ENCODE results near the gene ANKRD63. TPM values are rescaled to one million over a fixed set of nuclear protein-coding genes. Genes with fewer than 3 reads are reported as not detected.

Gene ANKRD63
- total and polyA plus RNA-seq, 7 donors: 1.6 TPM; not detected in 6

- WGBS, 2 donors: 92 to 95% methylated on average over 19 of the region's 19 CpGs
- no peaks in the 10 kb centered on the region for H3K9me3 ChIP-seq
- intact Hi-C loops (cut with DNase I): no loop called here
- no peaks in the 10 kb centered on the region for H3K36me3 ChIP-seq
- H3K4me1 ChIP-seq: peaks cover 0 to 5% (median 1%) of the 10 kb centered on the region in 4 donors
- H3K27me3 ChIP-seq: no peaks in the 10 kb centered on the region
- no peak overlapping the region for H3K4me3 ChIP-seq
- no peak overlapping the region for H3K27ac ChIP-seq
- TF ChIP-seq POLR2AphosphoS5 (IDR thresholded peaks at IDR 0.05): no peak
- TF ChIP-seq, protein P1, sequence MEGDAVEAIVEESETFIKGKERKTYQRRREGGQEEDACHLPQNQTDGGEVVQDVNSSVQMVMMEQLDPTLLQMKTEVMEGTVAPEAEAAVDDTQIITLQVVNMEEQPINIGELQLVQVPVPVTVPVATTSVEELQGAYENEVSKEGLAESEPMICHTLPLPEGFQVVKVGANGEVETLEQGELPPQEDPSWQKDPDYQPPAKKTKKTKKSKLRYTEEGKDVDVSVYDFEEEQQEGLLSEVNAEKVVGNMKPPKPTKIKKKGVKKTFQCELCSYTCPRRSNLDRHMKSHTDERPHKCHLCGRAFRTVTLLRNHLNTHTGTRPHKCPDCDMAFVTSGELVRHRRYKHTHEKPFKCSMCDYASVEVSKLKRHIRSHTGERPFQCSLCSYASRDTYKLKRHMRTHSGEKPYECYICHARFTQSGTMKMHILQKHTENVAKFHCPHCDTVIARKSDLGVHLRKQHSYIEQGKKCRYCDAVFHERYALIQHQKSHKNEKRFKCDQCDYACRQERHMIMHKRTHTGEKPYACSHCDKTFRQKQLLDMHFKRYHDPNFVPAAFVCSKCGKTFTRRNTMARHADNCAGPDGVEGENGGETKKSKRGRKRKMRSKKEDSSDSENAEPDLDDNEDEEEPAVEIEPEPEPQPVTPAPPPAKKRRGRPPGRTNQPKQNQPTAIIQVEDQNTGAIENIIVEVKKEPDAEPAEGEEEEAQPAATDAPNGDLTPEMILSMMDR (IDR thresholded peaks at IDR 0.05): no peak
- TF ChIP-seq EP300 (IDR thresholded peaks at IDR 0.05): no peak
- TF ChIP-seq POLR2A (IDR thresholded peaks at IDR 0.05): no peak
- peak; percentile 52 for DNase-seq
Observed at GRCh38 chr15:40302288-40302886, 19.5 kb upstream of the ANKRD63 start.

- intact Hi-C loops (cut with DNase I): no loop called here
- H3K36me3 ChIP-seq: no peaks in the 10 kb centered on the region
- peaks cover 0 to 1% (median under 1%) of the 10 kb centered on the region in 4 donors for H3K4me1 ChIP-seq
- H3K27me3 ChIP-seq: no peaks in the 10 kb centered on the region
- no peak overlapping the region for H3K27ac ChIP-seq
- H3K9me3 ChIP-seq: no peaks in the 10 kb centered on the region
- DNase-seq: no peak
- H3K4me3 ChIP-seq: no peak overlapping the region
- TF ChIP-seq POLR2AphosphoS5 (IDR thresholded peaks at IDR 0.05): no peak
- TF ChIP-seq, protein P1 (IDR thresholded peaks at IDR 0.05): no peak
- TF ChIP-seq POLR2A (IDR thresholded peaks at IDR 0.05): no peak
- TF ChIP-seq EP300 (IDR thresholded peaks at IDR 0.05): no peak
- 75 to 90% methylated on average over 12 of the region's 12 CpGs for whole genome bisulfite sequencing, 2 donors
Observed at GRCh38 chr15:40301467-40302179, 18.8 kb upstream of the ANKRD63 start.

DNA sequence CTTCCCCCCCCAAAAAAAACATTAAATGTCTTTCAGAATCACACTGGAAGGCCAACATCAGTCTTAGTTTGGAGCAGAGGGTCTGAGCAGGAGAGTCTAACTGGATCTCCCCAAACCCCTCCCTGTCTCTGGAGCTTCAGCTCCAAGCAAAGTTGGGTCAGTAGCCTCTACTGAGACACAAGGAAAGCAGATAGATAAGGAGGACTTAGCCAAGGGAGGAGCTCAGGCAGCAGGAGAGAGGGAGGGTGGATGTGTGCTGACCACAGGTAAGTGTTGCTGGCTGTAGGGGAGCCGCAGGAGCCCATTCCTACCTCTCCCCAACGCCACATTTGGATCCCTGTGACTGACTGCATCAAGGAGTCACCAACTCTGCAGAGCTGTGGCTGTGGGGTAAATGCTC lies 17.9 kb upstream of the ANKRD63 start:
- Histone ChIP-seq H3K27ac (no peak overlapping the region), H3K27me3 (no peaks in the 10 kb centered on the region), H3K9me3 (no peaks in the 10 kb centered on the region), H3K4me3 (no peak overlapping the region), H3K4me1 (peaks cover 0 to 10% (median 9%) of the 10 kb centered on the region in 4 donors), H3K36me3 (no peaks in the 10 kb centered on the region)
- no peak for DNase-seq
- TF ChIP-seq, protein P1 (IDR thresholded peaks at IDR 0.05): no peak
- no peak for TF ChIP-seq EP300 (IDR thresholded peaks at IDR 0.05)
- no peak for TF ChIP-seq POLR2AphosphoS5 (IDR thresholded peaks at IDR 0.05)
- TF ChIP-seq POLR2A (IDR thresholded peaks at IDR 0.05): no peak
- WGBS, 2 donors: 96 to 99% methylated on average over 2 of the region's 2 CpGs
- intact Hi-C loops (cut with DNase I): no loop called here

DNA sequence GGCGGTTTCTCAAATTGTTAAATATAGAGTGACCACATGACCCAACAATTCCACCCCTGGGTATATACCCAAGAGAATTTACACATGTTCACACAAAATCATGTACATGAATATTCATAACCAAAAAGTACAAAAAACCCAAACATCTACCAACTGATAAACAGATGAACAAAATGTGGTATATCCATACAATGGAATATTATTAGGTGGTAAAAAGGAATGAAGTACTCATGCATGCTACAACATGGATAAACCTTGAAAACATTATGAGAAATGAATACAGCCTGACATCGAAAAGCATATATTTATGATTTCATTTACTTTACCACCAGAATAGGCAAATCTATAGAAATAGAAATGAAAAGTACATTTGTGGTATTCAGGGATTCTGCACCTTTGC lies 17.5 kb upstream of the ANKRD63 start:
- H3K27ac ChIP-seq: no peak overlapping the region
- no peak for DNase-seq
- no peak for TF ChIP-seq POLR2A (IDR thresholded peaks at IDR 0.05)
- TF ChIP-seq EP300 (IDR thresholded peaks at IDR 0.05): no peak
- TF ChIP-seq, protein P1 (IDR thresholded peaks at IDR 0.05): no peak
- no peak for TF ChIP-seq POLR2AphosphoS5 (IDR thresholded peaks at IDR 0.05)
- H3K9me3 ChIP-seq: no peaks in the 10 kb centered on the region
- H3K4me3 ChIP-seq: no peak overlapping the region
- intact Hi-C loops (cut with DNase I): no loop called here
- no peaks in the 10 kb centered on the region for H3K36me3 ChIP-seq
- H3K27me3 ChIP-seq: no peaks in the 10 kb centered on the region
- WGBS, 2 donors: 97 to 98% methylated on average over 2 of the region's 2 CpGs
- H3K4me1 ChIP-seq: peaks cover 0 to 14% (median 13%) of the 10 kb centered on the region in 4 donors

Data from sigmoid colon (tissue), 7 donors.